Naive B cell (primary cell): ENCODE results near the gene DSC2. TPM values are rescaled to one million over a fixed set of nuclear protein-coding genes. Genes with fewer than 3 reads are reported as not detected.
"Not testable (repeated sequence)": the region's sequence is repeated elsewhere in the genome, so short reads cannot be mapped to it uniquely, and the experiment has no call there.

Experiments used
- ATAC-seq, 2 donors: fragments of 150-1000 bp; cut with Tn5 transposase; 2 replicates each; pipeline ENCODE4 v1.10.0; 2021; ENCODE audit warnings: low read depth in 2 of 2, mild to moderate bottlenecking in 2 of 2, moderate library complexity in 2 of 2
- DNase-seq: peaks from one replicate; pipeline ENCODE4 v3.0.0; 2022
- H3K27ac Mint-ChIP-seq, 6 donors: one replicate each; pipeline ENCODE4 v1.8.0; 2020 to 2022; ENCODE audit warnings: mild to moderate bottlenecking in 6 of 6, mixed read lengths in 6 of 6, moderate library complexity in 5 of 6, inconsistent platforms in 2 of 6
- H3K27me3 Mint-ChIP-seq, 3 donors: one replicate each; pipeline ENCODE4 v1.8.0; 2021 to 2022; ENCODE audit warnings: mixed read lengths in 3 of 3, mild to moderate bottlenecking in 1 of 3
- H3K36me3 Mint-ChIP-seq, 2 donors: one replicate each; pipeline ENCODE4 v1.8.0; 2020 to 2022; ENCODE audit warnings: mixed read lengths in 2 of 2, inconsistent platforms in 1 of 2, mild to moderate bottlenecking in 1 of 2
- H3K4me1 Mint-ChIP-seq, 3 donors: one replicate each; pipeline ENCODE4 v1.8.0; 2020 to 2022; ENCODE audit warnings: mixed read lengths in 3 of 3, inconsistent platforms in 1 of 3, mild to moderate bottlenecking in 1 of 3, moderate library complexity in 1 of 3
- H3K4me3 Mint-ChIP-seq, 8 donors: one replicate each; pipeline ENCODE4 v1.8.0; 2020 to 2022; ENCODE audit warnings: mild to moderate bottlenecking in 8 of 8, mixed read lengths in 8 of 8, moderate library complexity in 8 of 8, inconsistent platforms in 2 of 8
- H3K9me3 Mint-ChIP-seq, 7 donors: one replicate each; pipeline ENCODE4 v1.8.0; 2020 to 2022; ENCODE audit warnings: mixed read lengths in 7 of 7, mild to moderate bottlenecking in 5 of 7, inconsistent platforms in 2 of 7, moderate library complexity in 1 of 7
- polyA plus RNA-seq, 6 donors: library from polyadenylated mRNA; unstranded; fragments of 300-500 nt; fragmentation: Illumina TruSeq; gene quantifications; one replicate each; pipeline ENCODE4 v1.2.3, GENCODE V29; 2021; ENCODE audit warnings: low read depth in 6 of 6

The DSC2 gene
- polyA plus RNA-seq, 6 donors from 2014 or later = 0.04 to 0.08 TPM; not detected in 4

DNA sequence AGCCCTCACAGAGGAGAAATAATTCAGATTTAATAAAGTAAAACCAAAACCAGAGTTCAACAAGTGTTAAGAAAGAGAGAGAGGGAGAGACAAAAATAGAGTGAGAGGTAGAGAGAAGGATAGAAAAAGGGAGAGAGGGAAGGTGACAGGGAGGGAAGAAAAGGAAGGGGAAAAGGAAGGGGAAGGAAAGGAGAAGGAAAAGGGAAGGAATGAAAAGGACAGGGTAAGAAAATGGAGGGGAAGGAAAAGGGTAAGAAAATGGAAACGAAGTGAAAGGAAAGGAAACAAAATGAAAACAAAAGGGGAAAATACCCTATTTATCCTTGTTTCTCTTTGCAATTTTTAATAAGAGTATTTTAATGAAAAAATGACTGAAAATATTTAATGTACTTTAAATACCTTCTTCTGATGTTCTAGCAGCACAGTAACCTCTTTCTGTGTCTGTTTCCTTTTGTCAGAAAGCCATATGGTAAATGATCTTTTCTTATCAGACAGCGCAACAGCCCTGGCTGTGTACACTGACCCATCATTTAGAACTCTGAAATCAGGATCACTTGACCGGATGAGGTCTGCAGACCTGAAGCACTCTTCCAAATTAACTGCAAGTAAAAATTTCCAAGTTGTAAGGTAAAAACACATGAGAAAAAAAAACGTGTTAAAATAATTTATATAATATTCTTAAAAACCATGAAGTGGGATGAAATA lies 71.5 kb downstream of the DSC2 start:
- ATAC-seq = no peak
- Mint-ChIP-seq H3K27me3 (peaks cover 0 to 6% (median 0%) of the 10 kb centered on the region in 3 donors), H3K9me3 (peaks cover 0 to 7% (median 2%) of the 10 kb centered on the region in 7 donors), H3K4me1 (no peaks in the 10 kb centered on the region), H3K4me3 (no peak overlapping the region), H3K27ac (no peak overlapping the region), H3K36me3 (no peaks in the 10 kb centered on the region)
- no peak for DNase-seq

DNA sequence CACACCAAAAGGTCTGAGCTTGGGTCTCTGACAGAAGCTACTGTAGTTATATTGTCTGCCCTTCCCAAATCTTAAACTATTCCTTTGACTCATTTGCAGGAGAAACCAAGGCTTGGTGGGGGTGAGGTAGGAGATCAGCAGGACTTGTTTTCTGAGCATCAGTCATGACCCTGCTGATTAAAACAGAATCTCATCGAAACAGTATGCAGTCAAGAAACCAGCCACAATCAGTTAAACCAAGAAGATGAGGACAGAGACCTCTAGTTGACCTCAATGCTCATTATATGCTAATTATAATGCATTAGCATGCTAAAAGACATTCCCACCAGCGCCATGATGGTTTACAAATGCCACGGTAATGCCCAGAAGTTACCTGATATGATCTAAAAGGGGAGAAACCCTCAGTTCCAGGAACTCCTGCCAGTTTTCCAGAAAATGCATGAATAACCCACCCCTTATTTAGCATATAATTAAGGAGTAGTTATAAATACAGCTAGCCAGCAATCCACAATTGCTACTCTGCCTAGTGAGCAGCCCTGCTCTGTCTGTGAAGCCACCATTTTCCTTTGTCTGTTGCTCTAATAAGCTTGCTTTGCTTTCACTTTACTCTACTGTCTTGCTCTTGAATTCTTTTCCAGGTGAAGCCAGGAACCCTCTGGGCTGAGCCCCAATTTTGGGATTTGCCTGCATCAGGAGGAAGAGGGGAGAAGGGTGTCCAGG lies 86.3 kb downstream of the DSC2 start:
- Mint-ChIP-seq H3K4me1 (no peaks in the 10 kb centered on the region), H3K9me3 (peaks cover 0 to 7% (median 0%) of the 10 kb centered on the region in 7 donors), H3K4me3 (no peak overlapping the region), H3K27me3 (no peaks in the 10 kb centered on the region), H3K27ac (no peak overlapping the region), H3K36me3 (no peaks in the 10 kb centered on the region)
- ATAC-seq = no peak
- DNase-seq = no peak

DNA sequence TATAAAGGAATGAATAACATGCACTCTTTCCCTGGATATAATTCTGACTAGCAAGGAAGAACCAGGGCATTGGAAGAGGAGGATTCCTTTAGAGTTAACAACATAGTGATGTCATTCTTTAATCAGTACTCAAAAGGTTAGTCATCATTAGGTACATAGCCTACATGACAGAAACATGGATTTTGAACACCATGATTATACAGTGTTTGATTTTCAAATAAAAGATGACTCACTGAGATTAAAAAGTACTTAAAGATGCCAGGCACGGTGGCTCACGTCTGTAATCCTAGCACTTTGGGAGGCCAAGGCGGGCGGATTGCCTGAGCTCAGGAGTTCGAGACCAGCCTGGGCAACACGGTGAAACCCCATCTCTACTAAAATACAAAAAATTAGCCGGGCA lies 90.8 kb downstream of the DSC2 start:
- H3K4me1 Mint-ChIP-seq, H3K27me3 Mint-ChIP-seq, H3K9me3 Mint-ChIP-seq, H3K4me3 Mint-ChIP-seq, ATAC-seq, DNase-seq, H3K36me3 Mint-ChIP-seq: not testable (repeated sequence)
- H3K27ac Mint-ChIP-seq = peak overlapping the region in 1 of 6 donors; percentile 9

DNA sequence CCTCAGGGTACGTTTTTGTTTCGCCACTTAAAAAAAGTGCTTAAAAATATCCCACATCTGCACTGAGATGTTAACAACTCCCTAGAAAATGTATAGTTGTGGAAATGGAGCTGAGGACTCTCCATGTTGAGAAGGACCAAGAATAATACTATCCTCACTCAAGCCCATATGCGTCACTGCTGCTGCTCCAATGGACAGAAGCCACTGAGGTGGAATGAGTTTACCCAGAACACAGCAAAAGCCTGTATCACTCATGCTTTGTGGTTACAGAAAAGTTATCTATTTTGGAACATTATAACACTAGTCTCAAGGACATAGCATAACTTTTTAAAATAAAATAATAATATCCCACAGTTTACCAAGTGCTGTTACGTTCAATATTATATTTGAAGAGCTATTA lies 91.6 kb downstream of the DSC2 start:
- Mint-ChIP-seq H3K9me3 (no peaks in the 10 kb centered on the region), H3K27ac (no peak overlapping the region), H3K36me3 (no peaks in the 10 kb centered on the region), H3K27me3 (no peaks in the 10 kb centered on the region), H3K4me1 (no peaks in the 10 kb centered on the region), H3K4me3 (no peak overlapping the region)
- DNase-seq (no peak), ATAC-seq (no peak)

Other genes with a start within 250 kb of the DSC2 start
- gene DSC3, start 59.7 kb downstream of the DSC2 start, polyA plus RNA-seq = not detected
- not detected for gene DSC1, start 60.4 kb upstream of the DSC2 start, polyA plus RNA-seq
- not detected for gene DSG1, start 215.7 kb upstream of the DSC2 start, polyA plus RNA-seq